Right lobe of liver (tissue), 4 donors: ENCODE measurements around the gene MCTP1.

Experiments
- POLR2A ChIP-seq: fragments of 450-650 bp; IDR thresholded peaks from one replicate; pipeline ENCODE4 v1.6.1; 2017; ENCODE audit warnings: antibody characterized with exemption, mild to moderate bottlenecking
- TF ChIP-seq, protein P1 (sequence below), 4 donors: fragments of 200-600 bp in 3 of 4; fragments of 450-650 bp in 1 of 4; IDR thresholded peaks; one replicate each; pipeline versions ENCODE4 v1.5.1 to v1.8.0; 2016 to 2022; ENCODE audit warnings: antibody characterized with exemption in 4 of 4, mild to moderate bottlenecking in 2 of 4
- donor health status: DM: no; HTN: no; CAD: no.
- donor health status: DM: no; HTN: no; CAD: no.
- donor health status: DM: no; HTN: yes; CAD: no.

DNA sequence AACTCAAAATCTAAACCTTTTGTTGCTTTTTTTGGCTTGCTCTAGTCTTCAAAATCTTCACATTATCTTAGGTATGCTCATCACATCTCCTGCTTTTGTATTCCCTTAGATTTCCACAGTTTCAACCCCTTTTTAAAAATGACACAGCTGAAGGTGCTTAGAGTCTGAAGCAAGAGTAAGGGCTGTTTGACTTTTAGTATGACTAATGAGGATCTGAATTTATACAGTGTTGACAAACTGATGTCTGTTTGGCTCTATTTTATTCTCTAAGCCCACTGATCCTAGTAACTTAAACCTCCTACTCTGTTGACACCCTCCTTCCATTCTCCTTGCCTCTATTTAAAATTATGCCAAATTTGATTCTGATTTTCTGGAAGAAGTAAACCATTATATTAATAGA lies 200.1 kb downstream of the MCTP1 start:
- TF ChIP-seq, protein P1, sequence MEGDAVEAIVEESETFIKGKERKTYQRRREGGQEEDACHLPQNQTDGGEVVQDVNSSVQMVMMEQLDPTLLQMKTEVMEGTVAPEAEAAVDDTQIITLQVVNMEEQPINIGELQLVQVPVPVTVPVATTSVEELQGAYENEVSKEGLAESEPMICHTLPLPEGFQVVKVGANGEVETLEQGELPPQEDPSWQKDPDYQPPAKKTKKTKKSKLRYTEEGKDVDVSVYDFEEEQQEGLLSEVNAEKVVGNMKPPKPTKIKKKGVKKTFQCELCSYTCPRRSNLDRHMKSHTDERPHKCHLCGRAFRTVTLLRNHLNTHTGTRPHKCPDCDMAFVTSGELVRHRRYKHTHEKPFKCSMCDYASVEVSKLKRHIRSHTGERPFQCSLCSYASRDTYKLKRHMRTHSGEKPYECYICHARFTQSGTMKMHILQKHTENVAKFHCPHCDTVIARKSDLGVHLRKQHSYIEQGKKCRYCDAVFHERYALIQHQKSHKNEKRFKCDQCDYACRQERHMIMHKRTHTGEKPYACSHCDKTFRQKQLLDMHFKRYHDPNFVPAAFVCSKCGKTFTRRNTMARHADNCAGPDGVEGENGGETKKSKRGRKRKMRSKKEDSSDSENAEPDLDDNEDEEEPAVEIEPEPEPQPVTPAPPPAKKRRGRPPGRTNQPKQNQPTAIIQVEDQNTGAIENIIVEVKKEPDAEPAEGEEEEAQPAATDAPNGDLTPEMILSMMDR (IDR thresholded peaks at IDR 0.05), result no peak
- TF ChIP-seq POLR2A, result no peak
